Tracheal epithelial cell (primary cell): ENCODE results near the gene MESP1. TPM values are rescaled to one million over a fixed set of nuclear protein-coding genes. Genes with fewer than 3 reads are reported as not detected.

ENCODE experiments used
- total RNA-seq: library from RNA; depleted of rRNA; stranded (reverse); fragments of >200 nt; gene quantifications from 2 replicates; pipeline ENCODE4 v1.2.1, GENCODE V29; 2014

The MESP1 gene
- under 0.01 and 0.43 TPM in 2 replicates for total RNA-seq

DNA sequence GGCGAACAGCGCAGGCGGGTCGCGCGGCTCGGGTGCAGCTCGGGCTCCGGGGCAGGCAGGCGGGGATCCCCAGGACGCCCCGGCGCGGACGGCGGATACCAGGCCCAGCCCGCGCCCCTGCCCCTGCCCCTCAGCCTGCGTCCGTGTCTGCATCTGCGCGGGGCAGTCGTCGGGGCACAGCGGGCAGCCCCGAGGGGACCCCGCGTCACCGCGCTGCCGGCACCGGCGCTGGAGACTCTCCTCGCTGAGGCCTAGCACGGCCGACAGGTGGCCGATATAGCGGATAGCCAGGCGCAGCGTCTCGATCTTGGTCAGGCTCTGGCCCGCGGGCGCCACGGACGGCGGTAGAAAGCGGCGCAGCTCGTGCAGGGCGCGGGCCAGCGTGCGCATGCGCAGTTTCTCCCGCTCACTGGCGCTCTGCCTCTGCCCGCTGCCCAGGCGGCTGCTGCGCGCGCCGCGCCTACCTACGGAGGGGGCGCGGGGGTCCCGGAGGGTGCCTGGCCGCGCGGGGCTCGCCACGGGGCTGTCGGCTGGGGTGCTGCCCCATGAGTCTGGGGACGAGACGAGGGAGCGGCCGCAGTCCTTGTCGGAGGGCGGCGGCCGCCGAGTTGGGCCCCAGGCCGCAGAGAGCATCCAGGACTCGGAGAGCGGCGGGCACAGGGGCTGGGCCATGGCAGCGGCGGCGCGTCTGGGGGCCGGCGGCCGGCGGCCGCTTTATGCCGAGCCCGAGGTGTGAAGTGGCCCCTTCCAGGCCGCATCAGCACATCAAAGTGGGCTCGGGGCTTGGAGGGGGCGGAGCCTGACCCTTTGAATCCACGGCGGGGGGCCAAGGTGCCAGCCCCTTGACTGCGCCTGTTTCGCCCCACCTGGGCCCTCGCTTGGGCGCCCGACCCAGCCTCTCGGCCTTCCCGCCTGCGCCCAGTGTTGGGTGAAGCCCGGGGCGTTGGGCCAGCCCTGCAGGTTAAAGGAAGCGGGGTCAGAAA, at the start of gene MESP1:
Gene MESP1, minus strand, starts transcription at position 690 of the 983 bp plus-strand sequence. Its CDS starts 18 bp downstream, at position 672.

GRCh38 chr15:89776274-89777072, 25.4 kb upstream of the MESP1 start, which contains the start of gene MESP2:
MESP2 (plus strand) TSS chr15:89776332; CDS start chr15:89776358, 26 bp downstream.

Other genes starting within 250 kb of the MESP1 start
- gene TICRR, start 175.8 kb downstream of the MESP1 start, total RNA-seq: 0.21 and 1.4 TPM in 2 replicates
- 1.2 and 1.7 TPM in 2 replicates for gene KIF7, start 95.8 kb downstream of the MESP1 start, total RNA-seq
- gene PLIN1, start 71.9 kb downstream of the MESP1 start, total RNA-seq: 0.24 TPM in 1 of 2 replicates, not detected in the other
- gene PEX11A, start 60.5 kb downstream of the MESP1 start, total RNA-seq: 6.7 and 7.0 TPM in 2 replicates
- gene WDR93, start 60.4 kb downstream of the MESP1 start, total RNA-seq: not detected in 2 replicates
- 0.48 and 1.3 TPM in 2 replicates for gene MESP2, start 25.1 kb upstream of the MESP1 start, total RNA-seq
- gene ANPEP, start 63.6 kb upstream of the MESP1 start, total RNA-seq: 0.43 and 8.7 TPM in 2 replicates
- 40.7 and 45.6 TPM in 2 replicates for gene AP3S2, start 142.7 kb upstream of the MESP1 start, total RNA-seq
- gene ARPIN, start 161.7 kb upstream of the MESP1 start, total RNA-seq: 8.9 and 10.7 TPM in 2 replicates